Right renal cortex interstitium (tissue), 3 donors: ENCODE measurements around the gene FADS1. TPM values are rescaled to one million over a fixed set of nuclear protein-coding genes. Genes with fewer than 3 reads are reported as not detected.

Experiments
- DNase-seq, 3 donors: peaks; one replicate each; pipeline ENCODE4 v3.0.0-alpha.2; 2013; ENCODE audit warnings: low read depth in 3 of 3, low spot score in 2 of 3
- polyA plus RNA-seq, 3 donors: library from polyadenylated mRNA; unstranded; fragments of 120-200 nt; gene quantifications; one replicate each; pipeline ENCODE4 v1.2.1, GENCODE V29; 2013; ENCODE audit not compliant: insufficient read length in 3 of 3

The FADS1 gene
- polyA plus RNA-seq, 3 donors: 37.9 to 45.4 (median 40.4) TPM

GRCh38 chr11:61780581-61781162, 36.1 kb downstream of the FADS1 start:
- no peak for DNase-seq

- no peak for DNase-seq
Observed at GRCh38 chr11:61779666-61780525, 36.9 kb downstream of the FADS1 start.

- DNase-seq: no peak
Observed at GRCh38 chr11:61778920-61779650, 37.7 kb downstream of the FADS1 start.

GRCh38 chr11:61778357-61778886, 38.4 kb downstream of the FADS1 start:
- no peak for DNase-seq

DNA sequence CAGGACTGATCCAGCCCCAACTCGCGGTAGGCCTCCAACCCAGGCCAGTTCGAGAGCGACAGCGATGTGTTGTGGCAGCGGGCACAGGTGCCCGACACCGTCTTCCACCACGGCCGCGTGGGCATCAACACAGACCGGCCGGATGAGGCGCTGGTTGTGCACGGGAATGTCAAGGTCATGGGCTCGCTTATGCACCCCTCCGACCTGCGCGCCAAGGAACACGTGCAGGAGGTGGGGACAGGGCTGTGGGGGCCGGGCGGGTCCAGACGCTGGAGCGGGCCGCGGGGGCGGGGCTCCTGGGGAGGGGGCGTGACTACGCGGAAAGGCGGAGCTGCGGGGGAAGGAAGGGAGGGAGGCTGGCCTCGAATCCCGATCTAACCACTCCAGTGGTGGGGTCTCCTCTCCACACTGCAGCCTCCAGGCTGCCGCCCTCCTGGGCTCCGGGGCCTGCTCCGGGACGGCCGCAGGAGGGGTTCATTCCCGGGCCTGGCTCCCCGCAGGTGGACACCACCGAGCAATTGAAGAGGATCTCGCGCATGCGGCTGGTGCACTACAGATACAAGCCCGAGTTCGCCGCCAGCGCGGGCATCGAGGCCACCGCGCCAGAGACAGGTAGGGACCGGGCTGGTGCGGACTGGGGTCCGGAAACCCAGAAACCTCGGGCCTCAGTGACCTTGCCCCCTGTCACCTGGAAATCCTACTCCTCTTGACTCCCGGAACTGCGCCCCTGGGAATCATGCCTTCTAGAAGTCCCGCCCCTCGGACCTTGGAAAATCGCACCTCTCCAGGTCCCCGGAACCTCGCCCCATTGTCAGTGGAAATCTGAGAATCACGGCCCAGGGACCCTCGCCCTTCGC, 39.3 kb downstream of the FADS1 start:
- no peak for DNase-seq

GRCh38 chr11:61776561-61777075, 40.2 kb downstream of the FADS1 start:
- DNase-seq: no peak

- no peak for DNase-seq
Observed at GRCh38 chr11:61775606-61776554, 40.9 kb downstream of the FADS1 start.

DNA sequence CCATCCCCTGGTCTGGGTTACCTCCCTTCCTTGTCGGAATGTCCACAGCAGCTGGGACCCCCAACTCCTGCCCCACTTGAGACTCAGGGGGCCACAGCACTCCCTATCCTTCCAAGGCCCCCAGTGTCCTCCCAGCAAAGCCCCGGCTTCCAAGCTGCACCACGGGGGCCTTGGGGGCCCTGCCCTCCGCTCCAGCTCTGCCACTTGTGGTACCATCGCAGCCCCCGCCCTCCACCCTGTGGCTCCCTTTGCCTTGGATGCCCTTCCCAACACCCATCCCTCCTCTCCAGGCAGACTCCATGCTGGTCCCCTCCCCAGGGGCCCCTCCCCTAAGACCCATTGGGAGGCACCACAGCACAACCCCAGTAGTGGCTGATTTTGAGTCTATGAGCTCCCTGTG, 41.7 kb downstream of the FADS1 start:
- no peak for DNase-seq

GRCh38 chr11:61774411-61774810, 42.4 kb downstream of the FADS1 start:
- no peak for DNase-seq

- no peak for DNase-seq
Observed at GRCh38 chr11:61773809-61774208, 43.0 kb downstream of the FADS1 start.

DNA sequence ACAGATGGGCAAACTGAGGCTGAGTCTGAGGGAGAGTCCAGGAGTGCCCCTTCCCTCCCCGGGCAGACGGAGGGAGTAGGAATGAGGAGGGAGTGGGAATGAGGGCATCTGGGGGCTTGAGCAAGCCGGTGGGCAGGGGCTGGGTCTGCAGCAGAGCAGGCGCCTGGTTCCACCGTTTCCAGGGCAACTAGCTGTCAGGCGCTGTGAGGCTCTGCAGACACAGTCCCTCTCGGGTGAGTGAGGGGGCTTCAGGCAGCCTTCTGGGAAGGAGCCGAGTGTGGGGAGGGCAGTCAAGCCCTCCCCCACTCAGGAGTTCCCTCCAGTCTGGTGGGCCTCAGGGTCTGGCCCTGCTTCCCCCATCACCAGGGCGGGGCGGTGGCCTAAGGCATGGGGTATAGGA, 43.4 kb downstream of the FADS1 start:
- DNase-seq: no peak

DNA sequence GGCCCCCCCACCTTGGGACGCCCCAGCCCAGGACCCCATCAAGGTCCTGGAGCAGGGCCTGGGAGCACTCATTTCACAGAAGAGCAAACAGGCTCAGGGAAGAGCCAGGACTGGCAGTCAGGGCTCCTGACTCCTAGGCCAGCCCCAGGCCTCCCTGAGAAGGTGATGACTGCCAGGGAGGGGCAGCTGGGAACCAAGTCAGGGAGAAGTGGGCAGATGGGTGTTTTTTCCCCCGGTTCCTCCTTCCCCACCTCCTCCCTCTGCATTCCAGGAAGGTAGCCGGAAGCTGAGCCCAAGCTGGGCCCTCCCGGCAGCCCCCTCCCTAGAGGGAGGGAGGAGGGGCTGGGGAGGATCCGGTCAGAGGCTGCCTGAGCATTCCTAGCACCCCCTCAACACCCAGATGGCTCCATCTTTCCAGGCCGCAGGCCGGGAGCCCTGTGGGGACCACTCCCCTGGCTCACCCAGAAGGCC, 44.8 kb downstream of the FADS1 start:
- no peak for DNase-seq

- DNase-seq: no peak
Observed at GRCh38 chr11:61771195-61771894, 45.5 kb downstream of the FADS1 start.

GRCh38 chr11:61769946-61770683, 46.7 kb downstream of the FADS1 start:
- no peak for DNase-seq

GRCh38 chr11:61769169-61769920, 47.5 kb downstream of the FADS1 start:
- DNase-seq: no peak

DNA sequence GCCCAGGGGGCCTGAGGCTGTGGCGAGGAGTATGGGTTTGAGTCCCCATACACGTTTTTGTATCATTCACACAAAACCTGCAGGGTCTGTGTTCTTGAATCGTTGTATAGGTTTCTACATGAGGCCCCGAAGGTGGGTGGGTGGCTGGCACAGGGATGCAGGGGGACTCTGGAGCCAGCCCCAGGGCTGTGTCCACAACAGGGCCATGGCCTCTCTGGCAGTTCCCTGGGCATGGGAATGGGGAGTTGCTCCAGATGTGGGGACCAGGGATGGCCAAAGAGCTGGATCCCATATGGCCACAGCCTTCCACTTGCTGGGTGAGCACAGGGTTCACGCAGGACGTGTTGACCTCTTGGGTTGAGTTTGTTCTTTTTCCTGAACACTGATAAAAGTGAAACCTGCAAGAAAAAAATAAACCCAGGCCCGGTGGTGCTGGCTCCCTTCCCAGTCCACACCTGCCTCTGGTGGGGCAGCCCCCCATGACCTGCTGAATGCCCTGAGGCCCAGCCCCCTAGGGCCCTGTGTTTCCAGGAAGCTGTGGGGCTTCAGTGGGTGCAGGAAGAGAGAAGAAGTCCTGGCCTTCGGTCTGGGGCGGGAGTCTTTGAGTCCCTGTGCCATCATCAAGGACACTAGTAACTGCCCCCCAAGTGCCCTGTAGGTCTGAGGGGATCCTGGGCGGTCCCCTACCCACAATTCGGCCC, 48.3 kb downstream of the FADS1 start:
- no peak for DNase-seq
